Dermis blood vessel endothelial cell (primary cell): ENCODE data around the gene FARSA. TPM values are rescaled to one million over a fixed set of nuclear protein-coding genes. Genes with fewer than 3 reads are reported as not detected.
"Not testable (repeated sequence)": the region's sequence is repeated elsewhere in the genome, so short reads cannot be mapped to it uniquely, and the experiment has no call there.

ENCODE experiments used
- DNase-seq: peaks from one replicate; pipeline ENCODE4 v3.0.0; 2010
- total RNA-seq: library from RNA; depleted of rRNA; stranded (reverse); fragments of >200 nt; gene quantifications from 2 replicates; pipeline ENCODE4 v1.2.3, GENCODE V29; 2014

The FARSA gene
- total RNA-seq, 1 donor from 2014 or later: 47.5 TPM

GRCh38 chr19:12890299-12890786 lies 43.2 kb downstream of the FARSA start:
- not testable (repeated sequence) for DNase-seq

- DNase-seq: no peak
These were observed 45.4 kb downstream of the FARSA start for GRCh38 chr19:12888006-12888603.

GRCh38 chr19:12886969-12887747 lies 46.4 kb downstream of the FARSA start, which contains the start of gene KLF1:
Gene KLF1 (minus strand): TSS chr19:12887201. CDS start chr19:12887140, 61 bp downstream.
- DNase-seq: no peak

GRCh38 chr19:12886651-12886968 lies 46.9 kb downstream of the FARSA start:
- DNase-seq: no peak

- no peak for DNase-seq
These were observed 47.5 kb downstream of the FARSA start for GRCh38 chr19:12885749-12886650.

- DNase-seq: peak; percentile 71
These were observed 48.4 kb downstream of the FARSA start for GRCh38 chr19:12884926-12885748.

GRCh38 chr19:12884627-12884925 lies 48.9 kb downstream of the FARSA start:
- DNase-seq: no peak

- DNase-seq: no peak
These were observed 49.3 kb downstream of the FARSA start for GRCh38 chr19:12884202-12884601.

GRCh38 chr19:12882589-12882988 lies 50.9 kb downstream of the FARSA start:
- no peak for DNase-seq

- peak; percentile 88 for DNase-seq
These were observed 52.2 kb downstream of the FARSA start, which contains the start of gene DNASE2 for GRCh38 chr19:12881172-12881808. Gene DNASE2 (minus strand): TSS chr19:12881449. CDS start chr19:12881375, 74 bp downstream.

GRCh38 chr19:12880551-12881171 lies 52.9 kb downstream of the FARSA start:
- DNase-seq: peak; percentile 37

GRCh38 chr19:12875086-12875485 lies 58.4 kb downstream of the FARSA start:
- no peak for DNase-seq

GRCh38 chr19:12873891-12874745 lies 59.4 kb downstream of the FARSA start:
- DNase-seq: no peak

GRCh38 chr19:12872941-12873890 lies 60.3 kb downstream of the FARSA start:
- peak; percentile 74 for DNase-seq

Other genes with a start within 250 kb of the FARSA start
- gene GNG14, start 245.7 kb downstream of the FARSA start, total RNA-seq: not detected in 2 replicates
- 5.8 and 8.0 TPM in 2 replicates for gene FBXW9, start 237.1 kb downstream of the FARSA start, total RNA-seq
- 25.7 and 31.4 TPM in 2 replicates for gene TNPO2, start 209.8 kb downstream of the FARSA start, total RNA-seq
- 106 and 139 TPM in 2 replicates for gene TRIR, start 199.0 kb downstream of the FARSA start, total RNA-seq
- 66.9 and 78.6 TPM in 2 replicates for gene GET3, start 196.2 kb downstream of the FARSA start, total RNA-seq
- gene BEST2, start 181.9 kb downstream of the FARSA start, total RNA-seq: not detected in 2 replicates
- gene HOOK2, start 158.2 kb downstream of the FARSA start, total RNA-seq: 12.1 and 14.8 TPM in 2 replicates
- gene JUNB, start 142.2 kb downstream of the FARSA start, total RNA-seq: 61.1 and 151 TPM in 2 replicates
- 214 and 278 TPM in 2 replicates for gene PRDX2, start 131.9 kb downstream of the FARSA start, total RNA-seq
- 0.23 TPM in 1 of 2 replicates, not detected in the other for gene THSD8, start 131.6 kb downstream of the FARSA start, total RNA-seq
- gene RNASEH2A, start 127.1 kb downstream of the FARSA start, total RNA-seq: 19.6 and 45.6 TPM in 2 replicates
- not detected in 2 replicates for gene RTBDN, start 99.1 kb downstream of the FARSA start, total RNA-seq
- gene MAST1, start 95.2 kb downstream of the FARSA start, total RNA-seq: 0.17 and 0.51 TPM in 2 replicates
- 23.3 and 31.3 TPM in 2 replicates for gene DNASE2, start 52.3 kb downstream of the FARSA start, total RNA-seq
- gene KLF1, start 46.5 kb downstream of the FARSA start, total RNA-seq: 0.17 TPM in 1 of 2 replicates, not detected in the other
- 31.5 and 42.4 TPM in 2 replicates for gene GCDH, start 42.6 kb downstream of the FARSA start, total RNA-seq
- 0.17 and 0.33 TPM in 2 replicates for gene SYCE2, start 14.4 kb downstream of the FARSA start, total RNA-seq
- gene CALR, start 4.9 kb upstream of the FARSA start, total RNA-seq: 1,244 and 1,415 TPM in 2 replicates
- 52.9 and 98.1 TPM in 2 replicates for gene RAD23A, start 12.2 kb upstream of the FARSA start, total RNA-seq
- gene GADD45GIP1, start 23.5 kb upstream of the FARSA start, total RNA-seq: 19.5 and 20.6 TPM in 2 replicates
- 0.09 and 0.17 TPM in 2 replicates for gene DAND5, start 35.9 kb upstream of the FARSA start, total RNA-seq
- 12.6 and 23.7 TPM in 2 replicates for gene NFIX, start 61.8 kb upstream of the FARSA start, total RNA-seq
- 51.8 and 55.0 TPM in 2 replicates for gene LYL1, start 169.1 kb upstream of the FARSA start, total RNA-seq
- 44.7 and 47.0 TPM in 2 replicates for gene TRMT1, start 183.0 kb upstream of the FARSA start, total RNA-seq
- gene NACC1, start 184.6 kb upstream of the FARSA start, total RNA-seq: 35.9 and 136 TPM in 2 replicates
- 69.9 and 84.6 TPM in 2 replicates for gene STX10, start 216.7 kb upstream of the FARSA start, total RNA-seq
- gene IER2, start 216.7 kb upstream of the FARSA start, total RNA-seq: 25.5 and 30.8 TPM in 2 replicates